ENCODE data around the gene SRP72. TPM values are rescaled to one million over a fixed set of nuclear protein-coding genes. Genes with fewer than 3 reads are reported as not detected.

SRP72 gene
- polyA plus RNA-seq, 1 donor (not counting 4 experiments of a cell fraction or from before 2014, with no cell fraction given) = 126 TPM

- peaks cover 6 to 8% of the 10 kb centered on the region in 2 experiments for H3K36me3 ChIP-seq (ENCODE audit: control insufficient read depth in 2 of 2, extremely low read depth in 1 of 2, insufficient read depth in 2 of 2, low read length in 2 of 2)
- no peaks in the 10 kb centered on the region for H3K9me3 ChIP-seq (ENCODE audit: control insufficient read depth, low read depth, low read length)
- peaks cover 4% of the 10 kb centered on the region for H4K20me1 ChIP-seq (ENCODE audit: control insufficient read depth, extremely low read depth, insufficient read depth, low read length)
- dilution Hi-C loops (cut with MboI; ENCODE audit: extremely low pct_ligation_motif_present, low sequenced_read_pairs) = no loop called here
- peak overlapping the region; percentile 91 for H3K4me2 ChIP-seq (ENCODE audit: control insufficient read depth, extremely low read depth, insufficient read depth, low read depth, low read length)
- H3K79me2 ChIP-seq (ENCODE audit: control insufficient read depth, insufficient read depth, low read length) = peaks cover 57% of the 10 kb centered on the region
- TF ChIP-seq EZH2 (IDR thresholded peaks at IDR 0.05; ENCODE audit: low read length) = no peak
- no peak overlapping the region for H3K4me3 ChIP-seq (ENCODE audit: control insufficient read depth in 2 of 3, extremely low read depth in 1 of 3, insufficient read depth in 2 of 3, low read depth in 1 of 3, low read length in 3 of 3)
- no peak overlapping the region for H3K9ac ChIP-seq (ENCODE audit: control insufficient read depth, extremely low read depth, insufficient read depth, low read length)
- H3K9me1 ChIP-seq (ENCODE audit: control insufficient read depth, extremely low read depth, insufficient read depth, low read length) = no peaks in the 10 kb centered on the region
- no peak overlapping the region for H2AFZ ChIP-seq (ENCODE audit: control insufficient read depth, low read length)
- peaks cover 15% of the 10 kb centered on the region for H3K4me1 ChIP-seq (ENCODE audit: control insufficient read depth, extremely low read depth, insufficient read depth, low read length)
- no peak overlapping the region for H3K27ac ChIP-seq (ENCODE audit: control insufficient read depth, insufficient read depth, low read length)
- FAIRE-seq = no peak
- H3K27me3 ChIP-seq (ENCODE audit: control insufficient read depth, extremely low read depth, insufficient read depth, low read length) = no peaks in the 10 kb centered on the region
- DNase-seq (ENCODE audit: low read depth, low spot score) = no peak
Observed at GRCh38 chr4:56469489-56470210, 2.2 kb downstream of the SRP72 start.

GRCh38 chr4:56475917-56476316 lies 8.5 kb downstream of the SRP72 start:
- no peak for DNase-seq (ENCODE audit: low read depth, low spot score)
- Histone ChIP-seq H3K4me3 (ENCODE audit: control insufficient read depth in 2 of 3, extremely low read depth in 1 of 3, insufficient read depth in 2 of 3, low read depth in 1 of 3, low read length in 3 of 3) (no peak overlapping the region), H4K20me1 (ENCODE audit: control insufficient read depth, extremely low read depth, insufficient read depth, low read length) (peaks cover 3% of the 10 kb centered on the region), H2AFZ (ENCODE audit: control insufficient read depth, low read length) (no peak overlapping the region), H3K4me2 (ENCODE audit: control insufficient read depth, extremely low read depth, insufficient read depth, low read depth, low read length) (no peak overlapping the region), H3K27me3 (ENCODE audit: control insufficient read depth, extremely low read depth, insufficient read depth, low read length) (no peaks in the 10 kb centered on the region), H3K9me3 (ENCODE audit: control insufficient read depth, low read depth, low read length) (no peaks in the 10 kb centered on the region), H3K9ac (ENCODE audit: control insufficient read depth, extremely low read depth, insufficient read depth, low read length) (no peak overlapping the region), H3K4me1 (ENCODE audit: control insufficient read depth, extremely low read depth, insufficient read depth, low read length) (no peaks in the 10 kb centered on the region), H3K9me1 (ENCODE audit: control insufficient read depth, extremely low read depth, insufficient read depth, low read length) (no peaks in the 10 kb centered on the region), H3K27ac (ENCODE audit: control insufficient read depth, insufficient read depth, low read length) (no peak overlapping the region), H3K79me2 (ENCODE audit: control insufficient read depth, insufficient read depth, low read length) (peaks cover 3% of the 10 kb centered on the region), H3K36me3 (ENCODE audit: control insufficient read depth in 2 of 2, extremely low read depth in 1 of 2, insufficient read depth in 2 of 2, low read length in 2 of 2) (peaks cover 15 to 35% of the 10 kb centered on the region in 2 experiments)
- dilution Hi-C loops (cut with MboI; ENCODE audit: extremely low pct_ligation_motif_present, low sequenced_read_pairs) = no loop called here
- FAIRE-seq = no peak
- TF ChIP-seq EZH2 (IDR thresholded peaks at IDR 0.05; ENCODE audit: low read length) = no peak
- no peak for TF ChIP-seq CTCF (optimal IDR thresholded peaks at IDR 0.05 in 1 of 3, IDR thresholded peaks at IDR 0.05 in 1 of 3, conservative IDR thresholded peaks at IDR 0.05 in 1 of 3; ENCODE audit: extremely low read depth in 1 of 3, insufficient read depth in 2 of 3, low read length in 3 of 3)

Measured in keratinocyte (primary cell).